GM19397 (cell line): ENCODE results near the gene NOA1.
"Not testable (repeated sequence)": the region's sequence is repeated elsewhere in the genome, so short reads cannot be mapped to it uniquely, and the experiment has no call there.

Experiments used
- ATAC-seq: cut with Tn5 transposase; IDR thresholded peaks from one replicate; pipeline ENCODE4 v1.9.1; 2021; ENCODE audit warnings: mild to moderate bottlenecking, moderate library complexity; ENCODE audit not compliant: unreplicated experiment

The NOA1 gene

GRCh38 chr4:56959100-56959499 is 18.3 kb downstream of the NOA1 start:
- no peak for ATAC-seq

- ATAC-seq, result no peak
Measured at GRCh38 chr4:56958111-56958517, 19.3 kb downstream of the NOA1 start.

- no peak for ATAC-seq
Measured at GRCh38 chr4:56953680-56954520, 23.5 kb downstream of the NOA1 start.

GRCh38 chr4:56941403-56941802 is 36.0 kb downstream of the NOA1 start:
- ATAC-seq, result no peak

GRCh38 chr4:56940971-56941370 is 36.4 kb downstream of the NOA1 start:
- no peak for ATAC-seq

- no peak for ATAC-seq
Measured at GRCh38 chr4:56940403-56940802, 37.0 kb downstream of the NOA1 start.

- ATAC-seq, result not testable (repeated sequence)
Measured at GRCh38 chr4:56939826-56940225, 37.6 kb downstream of the NOA1 start.

GRCh38 chr4:56937262-56937661 is 40.1 kb downstream of the NOA1 start:
- no peak for ATAC-seq

- no peak for ATAC-seq
Measured at GRCh38 chr4:56931924-56932323, 45.5 kb downstream of the NOA1 start.

- no peak for ATAC-seq
Measured at GRCh38 chr4:56930638-56931037, 46.8 kb downstream of the NOA1 start.

GRCh38 chr4:56927196-56927595 is 50.2 kb downstream of the NOA1 start:
- no peak for ATAC-seq

GRCh38 chr4:56914977-56915376 is 62.4 kb downstream of the NOA1 start:
- ATAC-seq, result not testable (repeated sequence)

- no peak for ATAC-seq
Measured at GRCh38 chr4:56914336-56914735, 63.1 kb downstream of the NOA1 start.
